SJCRH30 (cell line): ENCODE measurements around the gene DEPDC7. TPM values are rescaled to one million over a fixed set of nuclear protein-coding genes. Genes with fewer than 3 reads are reported as not detected.
"Not testable (repeated sequence)": the region's sequence is repeated elsewhere in the genome, so short reads cannot be mapped to it uniquely, and the experiment has no call there.

Source experiments
- DNase-seq, 2 experiments: peaks; one replicate each; pipeline ENCODE4 v3.0.0-alpha.2; 2015 to 2020
- H3K27ac ChIP-seq: fragments of 250-450 bp; sonication (Bioruptor Pico); 2 replicates; pipeline ENCODE4 v1.5.1; 2020; ENCODE audit warnings: mild to moderate bottlenecking, moderate library complexity
- H3K27me3 ChIP-seq: fragments of 250-450 bp; sonication (Bioruptor Pico); 2 replicates; pipeline ENCODE4 v1.5.1; 2020; ENCODE audit warnings: mild to moderate bottlenecking, moderate library complexity
- H3K36me3 ChIP-seq: fragments of 250-450 bp; sonication (Bioruptor Pico); 2 replicates; pipeline ENCODE4 v1.5.1; 2020; ENCODE audit warnings: mild to moderate bottlenecking, moderate library complexity
- H3K4me1 ChIP-seq: fragments of 250-450 bp; sonication (Bioruptor Pico); 2 replicates; pipeline ENCODE4 v1.5.1; 2020; ENCODE audit warnings: mild to moderate bottlenecking, moderate library complexity
- H3K4me3 ChIP-seq: fragments of 250-450 bp; sonication (Bioruptor Pico); 2 replicates; pipeline ENCODE4 v1.5.1; 2020; ENCODE audit warnings: mild to moderate bottlenecking, moderate library complexity
- H3K9me3 ChIP-seq: fragments of 250-450 bp; sonication (Bioruptor Pico); replicated peaks from 2 replicates; pipeline ENCODE4 v1.5.1; 2020; ENCODE audit warnings: mild to moderate bottlenecking, moderate library complexity
- total RNA-seq: library from RNA; depleted of rRNA; stranded (reverse); fragments of >200 nt; shearing (Covaris generic); gene quantifications from 2 replicates; pipeline ENCODE4 v1.2.3, GENCODE V29; 2014; rRNA removed

Gene DEPDC7
- total RNA-seq: 18.3 and 21.8 TPM in 2 replicates

- no peaks in the 10 kb centered on the region for H3K27me3 ChIP-seq
- no peaks in the 10 kb centered on the region for H3K36me3 ChIP-seq
- peaks cover 10% of the 10 kb centered on the region for H3K4me1 ChIP-seq
- peak; percentile 95 to 97 for DNase-seq
- no peaks in the 10 kb centered on the region for H3K9me3 ChIP-seq
- peak within 1 kb of the TSS; percentile 71 for H3K27ac ChIP-seq
- peak within 1 kb of the TSS; percentile 65 for H3K4me3 ChIP-seq
Observed at GRCh38 chr11:33015621-33016551, at the start of gene DEPDC7. Gene DEPDC7, plus strand, starts transcription at chr11:33015878. Its CDS starts 78 bp downstream, at chr11:33015956.

- Histone ChIP-seq H3K36me3 (peaks cover 54% of the 10 kb centered on the region), H3K27ac (no peak overlapping the region), H3K4me3 (no peak overlapping the region), H3K4me1 (no peaks in the 10 kb centered on the region), H3K27me3 (no peaks in the 10 kb centered on the region), H3K9me3 (no peaks in the 10 kb centered on the region)
- no peak for DNase-seq
Observed at GRCh38 chr11:32968541-32968940, 47.1 kb upstream of the DEPDC7 start.

- not testable (repeated sequence) for H3K27ac ChIP-seq, H3K9me3 ChIP-seq, H3K27me3 ChIP-seq, H3K4me1 ChIP-seq, DNase-seq, H3K4me3 ChIP-seq
- H3K36me3 ChIP-seq: peaks cover 52% of the 10 kb centered on the region
Observed at GRCh38 chr11:32972233-32972632, 43.4 kb upstream of the DEPDC7 start.

GRCh38 chr11:32972781-32973180 is 42.9 kb upstream of the DEPDC7 start:
- no peaks in the 10 kb centered on the region for H3K4me1 ChIP-seq
- H3K9me3 ChIP-seq: no peaks in the 10 kb centered on the region
- DNase-seq: no peak
- no peaks in the 10 kb centered on the region for H3K27me3 ChIP-seq
- H3K36me3 ChIP-seq: peaks cover 57% of the 10 kb centered on the region
- H3K27ac ChIP-seq: no peak overlapping the region
- H3K4me3 ChIP-seq: no peak overlapping the region

- Histone ChIP-seq H3K4me3 (no peak overlapping the region), H3K4me1 (no peaks in the 10 kb centered on the region), H3K9me3 (no peaks in the 10 kb centered on the region), H3K27me3 (no peaks in the 10 kb centered on the region), H3K27ac (no peak overlapping the region), H3K36me3 (peaks cover 13% of the 10 kb centered on the region)
- no peak for DNase-seq
Observed at GRCh38 chr11:32982626-32983025, 33.1 kb upstream of the DEPDC7 start.

- no peaks in the 10 kb centered on the region for H3K9me3 ChIP-seq
- H3K27ac ChIP-seq: no peak overlapping the region
- peaks cover 8% of the 10 kb centered on the region; the same call in 1 of the 2 replicates for H3K36me3 ChIP-seq
- no peaks in the 10 kb centered on the region for H3K4me1 ChIP-seq
- no peaks in the 10 kb centered on the region for H3K27me3 ChIP-seq
- H3K4me3 ChIP-seq: no peak overlapping the region
- DNase-seq: no peak
Observed at GRCh38 chr11:32983506-32983905, 32.2 kb upstream of the DEPDC7 start.

GRCh38 chr11:32985600-32985999 is 30.1 kb upstream of the DEPDC7 start:
- no peak overlapping the region for H3K4me3 ChIP-seq
- H3K4me1 ChIP-seq: no peaks in the 10 kb centered on the region
- no peaks in the 10 kb centered on the region for H3K9me3 ChIP-seq
- H3K27me3 ChIP-seq: no peaks in the 10 kb centered on the region
- DNase-seq: no peak
- 0 out of 2 replicates have a peak, but pooled peaks cover 3% of the 10 kb centered on the region for H3K36me3 ChIP-seq
- H3K27ac ChIP-seq: no peak overlapping the region

- no peak overlapping the region for H3K4me3 ChIP-seq
- H3K27ac ChIP-seq: no peak overlapping the region
- DNase-seq: no peak
- H3K9me3 ChIP-seq: 0 out of 2 replicates have a peak, but pooled peaks cover 5% of the 10 kb centered on the region
- H3K4me1 ChIP-seq: no peaks in the 10 kb centered on the region
- H3K27me3 ChIP-seq: no peaks in the 10 kb centered on the region
- H3K36me3 ChIP-seq: no peaks in the 10 kb centered on the region
Observed at GRCh38 chr11:32987851-32988250, 27.8 kb upstream of the DEPDC7 start.

- no peak for DNase-seq
- Histone ChIP-seq H3K36me3 (no peaks in the 10 kb centered on the region), H3K4me1 (no peaks in the 10 kb centered on the region), H3K27ac (no peak overlapping the region), H3K4me3 (no peak overlapping the region), H3K27me3 (no peaks in the 10 kb centered on the region), H3K9me3 (peaks cover 8% of the 10 kb centered on the region)
Observed at GRCh38 chr11:32990481-32990880, 25.2 kb upstream of the DEPDC7 start.

GRCh38 chr11:32991427-32991826 is 24.3 kb upstream of the DEPDC7 start:
- Histone ChIP-seq H3K27ac (no peak overlapping the region), H3K9me3 (peaks cover 10% of the 10 kb centered on the region), H3K27me3 (no peaks in the 10 kb centered on the region), H3K4me1 (no peaks in the 10 kb centered on the region), H3K4me3 (no peak overlapping the region), H3K36me3 (no peaks in the 10 kb centered on the region)
- no peak for DNase-seq

GRCh38 chr11:32991898-32992297 is 23.8 kb upstream of the DEPDC7 start:
- DNase-seq: no peak
- Histone ChIP-seq H3K27me3 (no peaks in the 10 kb centered on the region), H3K4me3 (no peak overlapping the region), H3K27ac (no peak overlapping the region), H3K36me3 (no peaks in the 10 kb centered on the region), H3K9me3 (peaks cover 10% of the 10 kb centered on the region), H3K4me1 (no peaks in the 10 kb centered on the region)

- H3K4me3 ChIP-seq: no peak overlapping the region
- no peak for DNase-seq
- H3K9me3 ChIP-seq: peaks cover 3% of the 10 kb centered on the region; the same call in 1 of the 2 replicates
- H3K27me3 ChIP-seq: no peaks in the 10 kb centered on the region
- no peaks in the 10 kb centered on the region for H3K36me3 ChIP-seq
- peaks cover 7% of the 10 kb centered on the region; the same call in 1 of the 2 replicates for H3K4me1 ChIP-seq
- H3K27ac ChIP-seq: no peak overlapping the region
Observed at GRCh38 chr11:33000181-33000580, 15.5 kb upstream of the DEPDC7 start.

GRCh38 chr11:33001281-33001680 is 14.4 kb upstream of the DEPDC7 start:
- Histone ChIP-seq H3K36me3 (no peaks in the 10 kb centered on the region), H3K9me3 (no peaks in the 10 kb centered on the region), H3K27me3 (no peaks in the 10 kb centered on the region), H3K4me3 (no peak overlapping the region), H3K27ac (no peak overlapping the region), H3K4me1 (peaks cover 7% of the 10 kb centered on the region; the same call in 1 of the 2 replicates)
- DNase-seq: no peak

- no peak for DNase-seq
- no peaks in the 10 kb centered on the region for H3K9me3 ChIP-seq
- no peaks in the 10 kb centered on the region for H3K36me3 ChIP-seq
- no peak overlapping the region for H3K4me3 ChIP-seq
- H3K27me3 ChIP-seq: no peaks in the 10 kb centered on the region
- no peak overlapping the region for H3K27ac ChIP-seq
- peaks cover 7% of the 10 kb centered on the region; the same call in 1 of the 2 replicates for H3K4me1 ChIP-seq
Observed at GRCh38 chr11:33001751-33002542, 13.7 kb upstream of the DEPDC7 start.

GRCh38 chr11:33005175-33005574 is 10.5 kb upstream of the DEPDC7 start:
- H3K4me3 ChIP-seq: no peak overlapping the region
- DNase-seq: no peak
- no peaks in the 10 kb centered on the region for H3K27me3 ChIP-seq
- peaks cover 4% of the 10 kb centered on the region; the same call in 1 of the 2 replicates for H3K4me1 ChIP-seq
- no peak overlapping the region for H3K27ac ChIP-seq
- no peaks in the 10 kb centered on the region for H3K36me3 ChIP-seq
- H3K9me3 ChIP-seq: no peaks in the 10 kb centered on the region
